ENCODE data around the gene P2RX4. TPM values are rescaled to one million over a fixed set of nuclear protein-coding genes. Genes with fewer than 3 reads are reported as not detected.
A peak's percentile ranks its signal among the peaks of the same experiment; 100 is the strongest.

The P2RX4 gene
- total RNA-seq, 1 experiment from 2014 or later: 17.1 TPM

DNA sequence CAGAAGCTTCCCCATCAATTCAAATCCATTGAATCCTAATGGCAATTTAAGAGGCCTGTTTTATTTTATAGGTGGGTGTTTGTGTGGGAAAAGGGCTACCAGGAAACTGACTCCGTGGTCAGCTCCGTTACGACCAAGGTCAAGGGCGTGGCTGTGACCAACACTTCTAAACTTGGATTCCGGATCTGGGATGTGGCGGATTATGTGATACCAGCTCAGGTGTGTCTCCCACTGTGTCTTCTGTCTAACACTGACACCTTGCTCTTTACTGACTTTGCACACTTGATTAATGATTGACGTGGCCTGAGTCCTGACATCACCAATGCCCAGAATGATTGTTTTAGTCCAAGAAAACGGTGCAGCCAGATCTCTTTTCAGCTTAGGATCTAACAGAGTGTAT is 7.1 kb downstream of the P2RX4 start:
- Histone ChIP-seq H2AFZ (ENCODE audit: low read depth, low read length, poor library complexity, severe bottlenecking) (no peak overlapping the region), H3K27ac (ENCODE audit: low read depth, low read length) (no peak overlapping the region), H3K4me1 (ENCODE audit: control insufficient read depth in 1 of 2, insufficient read depth in 2 of 2, low read length in 2 of 2) (peaks cover 23 to 43% of the 10 kb centered on the region in 2 experiments), H3K9ac (ENCODE audit: low read length) (no peak overlapping the region), H3K9me2 (ENCODE audit: insufficient read depth) (no peaks in the 10 kb centered on the region), H3K4me3 (replicated peaks in 1 of 2; ENCODE audit: low read depth in 1 of 2, low read length in 2 of 2) (no peak overlapping the region), H3K4me2 (ENCODE audit: low read length) (peak overlapping the region; percentile 68), H3K79me2 (ENCODE audit: insufficient read depth, low read length) (peaks cover 5% of the 10 kb centered on the region; the same call in 1 of the 2 replicates), H3K9me3 (ENCODE audit: control insufficient read depth in 1 of 2, insufficient read depth in 1 of 2, low read depth in 1 of 2, low read length in 2 of 2) (no peaks in the 10 kb centered on the region), H3K27me3 (ENCODE audit: insufficient read depth, low read length) (no peaks in the 10 kb centered on the region), H3K36me3 (ENCODE audit: control insufficient read depth in 1 of 2, insufficient read depth in 2 of 2, low read length in 2 of 2) (no peaks in the 10 kb centered on the region), H4K20me1 (ENCODE audit: insufficient read depth) (no peaks in the 10 kb centered on the region)
- ChIA-PET CTCF (no interaction called here), RAD21 (ENCODE audit: low non-redundant PET in 1 of 2, low total read pairs in 2 of 2, uncharacterized antibody in 2 of 2, unreplicated experiment in 2 of 2) (no interaction called here), POLR2A (no interaction called here)
- TF ChIP-seq, protein P1, sequence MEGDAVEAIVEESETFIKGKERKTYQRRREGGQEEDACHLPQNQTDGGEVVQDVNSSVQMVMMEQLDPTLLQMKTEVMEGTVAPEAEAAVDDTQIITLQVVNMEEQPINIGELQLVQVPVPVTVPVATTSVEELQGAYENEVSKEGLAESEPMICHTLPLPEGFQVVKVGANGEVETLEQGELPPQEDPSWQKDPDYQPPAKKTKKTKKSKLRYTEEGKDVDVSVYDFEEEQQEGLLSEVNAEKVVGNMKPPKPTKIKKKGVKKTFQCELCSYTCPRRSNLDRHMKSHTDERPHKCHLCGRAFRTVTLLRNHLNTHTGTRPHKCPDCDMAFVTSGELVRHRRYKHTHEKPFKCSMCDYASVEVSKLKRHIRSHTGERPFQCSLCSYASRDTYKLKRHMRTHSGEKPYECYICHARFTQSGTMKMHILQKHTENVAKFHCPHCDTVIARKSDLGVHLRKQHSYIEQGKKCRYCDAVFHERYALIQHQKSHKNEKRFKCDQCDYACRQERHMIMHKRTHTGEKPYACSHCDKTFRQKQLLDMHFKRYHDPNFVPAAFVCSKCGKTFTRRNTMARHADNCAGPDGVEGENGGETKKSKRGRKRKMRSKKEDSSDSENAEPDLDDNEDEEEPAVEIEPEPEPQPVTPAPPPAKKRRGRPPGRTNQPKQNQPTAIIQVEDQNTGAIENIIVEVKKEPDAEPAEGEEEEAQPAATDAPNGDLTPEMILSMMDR (IDR thresholded peaks at IDR 0.05 in 2 of 3, conservative IDR thresholded peaks at IDR 0.05 in 1 of 3; ENCODE audit: borderline replicate concordance in 1 of 3, insufficient read depth in 1 of 3, low read depth in 2 of 3, low read length in 2 of 3): no peak
- TF ChIP-seq EGR1 (IDR thresholded peaks at IDR 0.05; ENCODE audit: low read depth) (no peak), ZNF274 (IDR thresholded peaks at IDR 0.05; ENCODE audit: low read depth, low read length) (no peak), SIN3A (IDR thresholded peaks at IDR 0.05; ENCODE audit: low read depth) (no peak), YY1 (IDR thresholded peaks at IDR 0.05; ENCODE audit: extremely low read depth, insufficient replicate concordance, low read depth, low read length) (no peak), RAD21 (IDR thresholded peaks at IDR 0.05; ENCODE audit: low read depth) (no peak), POLR2A (IDR thresholded peaks at IDR 0.05; ENCODE audit: borderline replicate concordance, extremely low read depth, insufficient read depth, insufficient read length) (no peak), ZFX (IDR thresholded peaks at IDR 0.05) (no peak), SRF (IDR thresholded peaks at IDR 0.05; ENCODE audit: low read depth) (no peak), EZH2 (IDR thresholded peaks at IDR 0.05) (no peak)
- TF ChIP-seq, protein P2, sequence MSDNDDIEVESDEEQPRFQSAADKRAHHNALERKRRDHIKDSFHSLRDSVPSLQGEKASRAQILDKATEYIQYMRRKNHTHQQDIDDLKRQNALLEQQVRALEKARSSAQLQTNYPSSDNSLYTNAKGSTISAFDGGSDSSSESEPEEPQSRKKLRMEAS (IDR thresholded peaks at IDR 0.05): no peak
- TF ChIP-seq, protein P3, sequence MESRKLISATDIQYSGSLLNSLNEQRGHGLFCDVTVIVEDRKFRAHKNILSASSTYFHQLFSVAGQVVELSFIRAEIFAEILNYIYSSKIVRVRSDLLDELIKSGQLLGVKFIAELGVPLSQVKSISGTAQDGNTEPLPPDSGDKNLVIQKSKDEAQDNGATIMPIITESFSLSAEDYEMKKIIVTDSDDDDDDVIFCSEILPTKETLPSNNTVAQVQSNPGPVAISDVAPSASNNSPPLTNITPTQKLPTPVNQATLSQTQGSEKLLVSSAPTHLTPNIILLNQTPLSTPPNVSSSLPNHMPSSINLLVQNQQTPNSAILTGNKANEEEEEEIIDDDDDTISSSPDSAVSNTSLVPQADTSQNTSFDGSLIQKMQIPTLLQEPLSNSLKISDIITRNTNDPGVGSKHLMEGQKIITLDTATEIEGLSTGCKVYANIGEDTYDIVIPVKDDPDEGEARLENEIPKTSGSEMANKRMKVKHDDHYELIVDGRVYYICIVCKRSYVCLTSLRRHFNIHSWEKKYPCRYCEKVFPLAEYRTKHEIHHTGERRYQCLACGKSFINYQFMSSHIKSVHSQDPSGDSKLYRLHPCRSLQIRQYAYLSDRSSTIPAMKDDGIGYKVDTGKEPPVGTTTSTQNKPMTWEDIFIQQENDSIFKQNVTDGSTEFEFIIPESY (IDR thresholded peaks at IDR 0.05; ENCODE audit: extremely low read depth, insufficient replicate concordance, low read length): no peak
- TF ChIP-seq, protein P4, sequence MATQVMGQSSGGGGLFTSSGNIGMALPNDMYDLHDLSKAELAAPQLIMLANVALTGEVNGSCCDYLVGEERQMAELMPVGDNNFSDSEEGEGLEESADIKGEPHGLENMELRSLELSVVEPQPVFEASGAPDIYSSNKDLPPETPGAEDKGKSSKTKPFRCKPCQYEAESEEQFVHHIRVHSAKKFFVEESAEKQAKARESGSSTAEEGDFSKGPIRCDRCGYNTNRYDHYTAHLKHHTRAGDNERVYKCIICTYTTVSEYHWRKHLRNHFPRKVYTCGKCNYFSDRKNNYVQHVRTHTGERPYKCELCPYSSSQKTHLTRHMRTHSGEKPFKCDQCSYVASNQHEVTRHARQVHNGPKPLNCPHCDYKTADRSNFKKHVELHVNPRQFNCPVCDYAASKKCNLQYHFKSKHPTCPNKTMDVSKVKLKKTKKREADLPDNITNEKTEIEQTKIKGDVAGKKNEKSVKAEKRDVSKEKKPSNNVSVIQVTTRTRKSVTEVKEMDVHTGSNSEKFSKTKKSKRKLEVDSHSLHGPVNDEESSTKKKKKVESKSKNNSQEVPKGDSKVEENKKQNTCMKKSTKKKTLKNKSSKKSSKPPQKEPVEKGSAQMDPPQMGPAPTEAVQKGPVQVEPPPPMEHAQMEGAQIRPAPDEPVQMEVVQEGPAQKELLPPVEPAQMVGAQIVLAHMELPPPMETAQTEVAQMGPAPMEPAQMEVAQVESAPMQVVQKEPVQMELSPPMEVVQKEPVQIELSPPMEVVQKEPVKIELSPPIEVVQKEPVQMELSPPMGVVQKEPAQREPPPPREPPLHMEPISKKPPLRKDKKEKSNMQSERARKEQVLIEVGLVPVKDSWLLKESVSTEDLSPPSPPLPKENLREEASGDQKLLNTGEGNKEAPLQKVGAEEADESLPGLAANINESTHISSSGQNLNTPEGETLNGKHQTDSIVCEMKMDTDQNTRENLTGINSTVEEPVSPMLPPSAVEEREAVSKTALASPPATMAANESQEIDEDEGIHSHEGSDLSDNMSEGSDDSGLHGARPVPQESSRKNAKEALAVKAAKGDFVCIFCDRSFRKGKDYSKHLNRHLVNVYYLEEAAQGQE (IDR thresholded peaks at IDR 0.05; ENCODE audit: low read depth): no peak
- DNase-seq (ENCODE audit: low read depth, low spot score) (no peak), ATAC-seq (no peak)
- intact Hi-C loops (cut with micrococcal nuclease): loop anchor here (5.0 kb wide), 1 partner anchor 85 kb away; the partner anchor contains the start of gene P2RX7
- BruUV-seq (replicated peaks): no TSS peak

Measured in HCT116 (cell line).